ENCODE measurements around the gene INPP5D.
"Not testable (repeated sequence)": the region's sequence is repeated elsewhere in the genome, so short reads cannot be mapped to it uniquely, and the experiment has no call there.

Gene INPP5D

GRCh38 chr2:233053928-233054784 lies 6.0 kb upstream of the INPP5D start:
- peak; percentile 72 to 78 for DNase-seq (ENCODE audit: low read depth in 2 of 2)

- DNase-seq (ENCODE audit: low read depth in 2 of 2): no peak
These were observed 4.8 kb upstream of the INPP5D start for GRCh38 chr2:233055362-233055761.

GRCh38 chr2:233056961-233057605 lies 3.1 kb upstream of the INPP5D start:
- DNase-seq (ENCODE audit: low read depth in 2 of 2): no peak

- DNase-seq (ENCODE audit: low read depth in 2 of 2): no peak
These were observed 1.2 kb upstream of the INPP5D start for GRCh38 chr2:233058717-233059546.

- DNase-seq (ENCODE audit: low read depth in 2 of 2): no peak
These were observed 670 bp upstream of the INPP5D start for GRCh38 chr2:233059547-233059796.

GRCh38 chr2:233060501-233060979 lies 398 bp downstream of the INPP5D start:
- DNase-seq (ENCODE audit: low read depth in 2 of 2): no peak

- DNase-seq (ENCODE audit: low read depth in 2 of 2): no peak
These were observed 943 bp downstream of the INPP5D start for GRCh38 chr2:233060980-233061590.

- no peak for DNase-seq (ENCODE audit: low read depth in 2 of 2)
These were observed 1.7 kb downstream of the INPP5D start for GRCh38 chr2:233061591-233062450.

GRCh38 chr2:233062451-233062850 lies 2.3 kb downstream of the INPP5D start:
- no peak for DNase-seq (ENCODE audit: low read depth in 2 of 2)

- no peak for DNase-seq (ENCODE audit: low read depth in 2 of 2)
These were observed 2.8 kb downstream of the INPP5D start for GRCh38 chr2:233062946-233063268.

GRCh38 chr2:233063269-233063975 lies 3.3 kb downstream of the INPP5D start:
- DNase-seq (ENCODE audit: low read depth in 2 of 2): no peak

- no peak for DNase-seq (ENCODE audit: low read depth in 2 of 2)
These were observed 3.9 kb downstream of the INPP5D start for GRCh38 chr2:233063976-233064411.

GRCh38 chr2:233064530-233065199 lies 4.5 kb downstream of the INPP5D start:
- DNase-seq (ENCODE audit: low read depth in 2 of 2): no peak

- DNase-seq (ENCODE audit: low read depth in 2 of 2): not testable (repeated sequence)
These were observed 5.1 kb downstream of the INPP5D start for GRCh38 chr2:233065200-233065589.

- DNase-seq (ENCODE audit: low read depth in 2 of 2): no peak
These were observed 5.9 kb downstream of the INPP5D start for GRCh38 chr2:233065954-233066470.

- no peak for DNase-seq (ENCODE audit: low read depth in 2 of 2)
These were observed 8.7 kb downstream of the INPP5D start for GRCh38 chr2:233068762-233069418.

GRCh38 chr2:233072838-233073237 lies 12.7 kb downstream of the INPP5D start:
- DNase-seq (ENCODE audit: low read depth in 2 of 2): no peak

GRCh38 chr2:233074106-233074505 lies 14.0 kb downstream of the INPP5D start:
- DNase-seq (ENCODE audit: low read depth in 2 of 2): no peak

Measured in stimulated activated CD4-positive, alpha-beta T cell treated with anti-CD3 and anti-CD28 coated beads, Interleukin-1b, Interleukin-23, amount 100 ng/mL, for 4 hours (primary cell).